Liver (tissue), 9 donors: ENCODE measurements around the gene RAB18. TPM values are rescaled to one million over a fixed set of nuclear protein-coding genes. Genes with fewer than 3 reads are reported as not detected.

Experiments used
- DNase-seq: peaks from one replicate; pipeline ENCODE4 v3.0.0-alpha.2; 2017; ENCODE audit warnings: low spot score
- H3K27ac ChIP-seq, 2 donors: one replicate each; pipeline ENCODE4 v1.7.0; 2013; ENCODE audit warnings: inconsistent platforms in 2 of 2, low read length in 2 of 2, control low read depth in 1 of 2, low read depth in 1 of 2, mild to moderate bottlenecking in 1 of 2
- H3K27me3 ChIP-seq, 4 donors: one replicate each; pipeline versions ENCODE4 v1.6.1 to v1.7.0; 2013; ENCODE audit warnings: low read length in 3 of 4, inconsistent platforms in 1 of 4, mild to moderate bottlenecking in 1 of 4, moderate library complexity in 1 of 4; ENCODE audit not compliant: control insufficient read depth in 4 of 4, insufficient read depth in 4 of 4
- H3K36me3 ChIP-seq, 4 donors: one replicate each; pipeline versions ENCODE4 v1.6.1 to v1.7.0; 2013; ENCODE audit warnings: low read length in 3 of 4, mild to moderate bottlenecking in 3 of 4, low read depth in 1 of 4, moderate library complexity in 1 of 4; ENCODE audit not compliant: control insufficient read depth in 4 of 4, insufficient read depth in 3 of 4
- H3K4me1 ChIP-seq, 4 donors: one replicate each; pipeline versions ENCODE4 v1.6.1 to v1.7.0; 2013; ENCODE audit warnings: low read length in 3 of 4, mild to moderate bottlenecking in 3 of 4, moderate library complexity in 1 of 4; ENCODE audit not compliant: control insufficient read depth in 4 of 4, insufficient read depth in 4 of 4
- H3K4me3 ChIP-seq, 3 donors: one replicate each; pipeline versions ENCODE4 v1.6.1 to v1.7.0; 2013; ENCODE audit warnings: low read length in 3 of 3, control low read depth in 1 of 3, low read depth in 1 of 3, mild to moderate bottlenecking in 1 of 3
- H3K9ac ChIP-seq, 2 donors: one replicate each; pipeline ENCODE4 v1.7.0; 2013; ENCODE audit warnings: low read length in 2 of 2, mild to moderate bottlenecking in 2 of 2, moderate library complexity in 2 of 2, control low read depth in 1 of 2, low read depth in 1 of 2
- H3K9me3 ChIP-seq, 4 donors: one replicate each; pipeline versions ENCODE4 v1.6.1 to v1.7.0; 2013; ENCODE audit warnings: low read length in 3 of 4; ENCODE audit not compliant: control insufficient read depth in 4 of 4
- EGR1 ChIP-seq, 2 donors: IDR thresholded peaks; 2 replicates each; pipeline ENCODE4 v1.6.1; 2016 to 2018; ENCODE audit warnings: antibody characterized with exemption in 2 of 2, low read depth in 2 of 2
- FOXA1 ChIP-seq: IDR thresholded peaks from 2 replicates; pipeline ENCODE4 v1.6.1; 2016; ENCODE audit warnings: antibody characterized with exemption
- FOXA2 ChIP-seq: IDR thresholded peaks from 2 replicates; pipeline ENCODE4 v1.6.1; 2016; ENCODE audit warnings: antibody characterized with exemption
- GABPA ChIP-seq, 2 donors: IDR thresholded peaks in 1 of 2; conservative IDR thresholded peaks in 1 of 2; 2 replicates each; pipeline ENCODE4 v1.6.1; 2016; ENCODE audit warnings: antibody characterized with exemption in 2 of 2, mild to moderate bottlenecking in 1 of 2, moderate library complexity in 1 of 2
- HNF4A ChIP-seq, 2 donors: conservative IDR thresholded peaks; 2 replicates each; pipeline ENCODE4 v1.6.1; 2016; ENCODE audit warnings: antibody characterized with exemption in 2 of 2, mild to moderate bottlenecking in 2 of 2
- HNF4G ChIP-seq: IDR thresholded peaks from 2 replicates; pipeline ENCODE4 v1.6.1; 2016; ENCODE audit warnings: antibody characterized with exemption
- JUND ChIP-seq, 2 donors: IDR thresholded peaks; 2 replicates each; pipeline ENCODE4 v1.6.1; 2016; ENCODE audit warnings: antibody characterized with exemption in 2 of 2
- NR2F2 ChIP-seq: IDR thresholded peaks from 2 replicates; pipeline ENCODE4 v1.6.1; 2016; ENCODE audit warnings: antibody characterized with exemption
- RAD21 ChIP-seq, 2 donors: IDR thresholded peaks; 2 replicates each; pipeline ENCODE4 v1.6.1; 2016; ENCODE audit warnings: antibody characterized with exemption in 2 of 2, mild to moderate bottlenecking in 2 of 2
- REST ChIP-seq: IDR thresholded peaks from 2 replicates; pipeline ENCODE4 v1.6.1; 2016; ENCODE audit warnings: antibody characterized with exemption, mild to moderate bottlenecking
- RXRA ChIP-seq, 2 donors: IDR thresholded peaks; 2 replicates each; pipeline ENCODE4 v1.6.1; 2017 to 2018; ENCODE audit warnings: antibody characterized with exemption in 2 of 2, mild to moderate bottlenecking in 1 of 2
- SP1 ChIP-seq: IDR thresholded peaks from 2 replicates; pipeline ENCODE4 v1.6.1; 2018; ENCODE audit warnings: antibody characterized with exemption, mild to moderate bottlenecking
- TAF1 ChIP-seq: conservative IDR thresholded peaks from 2 replicates; pipeline ENCODE4 v1.6.1; 2016; ENCODE audit warnings: antibody characterized with exemption, mild to moderate bottlenecking
- YY1 ChIP-seq: IDR thresholded peaks from 2 replicates; pipeline ENCODE4 v1.6.1; 2016; ENCODE audit warnings: antibody characterized with exemption, mild to moderate bottlenecking
- WGBS: extraction: QIAGEN DNeasy Blood & Tissue Kit; methylation state at CpG from one replicate; pipeline ENCODE4 v1.1.7; 2013; 5-methylcytosine and 5-hydroxymethylcytosine counted together
- polyA plus RNA-seq, 2 donors: library from polyadenylated mRNA; stranded (reverse) in 1 of 2; unstranded in 1 of 2; fragments of 200-250 nt in 1 of 2; fragments of >200 nt in 1 of 2; fragmentation: Nextera tagmentation in 1 of 2; extraction: Ambion mirVana in 1 of 2; gene quantifications; one replicate each; pipeline versions ENCODE4 v1.2.1 to v1.2.3, GENCODE V29; 2013 to 2015
- total RNA-seq, 2 donors: library from RNA; depleted of rRNA; stranded (reverse); fragments of >200 nt; gene quantifications; one replicate each; pipeline ENCODE4 v1.2.3, GENCODE V29; 2014
- TF ChIP-seq, protein P1 (sequence below): IDR thresholded peaks from 2 replicates; pipeline ENCODE4 v1.6.1; 2016; ENCODE audit warnings: antibody characterized with exemption
- TF ChIP-seq, protein P2 (sequence below): fragments of 150-350 bp; IDR thresholded peaks from 2 replicates; pipeline ENCODE4 v1.5.1; 2017; ENCODE audit warnings: improper control_type of control experiment, low read depth, low read length; ENCODE audit not compliant: missing input control
- TF ChIP-seq, protein P3 (sequence below): IDR thresholded peaks from 2 replicates; pipeline ENCODE4 v1.6.1; 2016; ENCODE audit warnings: antibody characterized with exemption
- TF ChIP-seq, protein P4 (sequence below): IDR thresholded peaks from 2 replicates; pipeline ENCODE4 v1.6.1; 2016; ENCODE audit warnings: antibody characterized with exemption
- donor health status: healthy.
- donor health status: healthy.
- donor health status: healthy.
- donor health status: healthy.
- donor health status: healthy.

Gene RAB18
- total and polyA plus RNA-seq, 4 donors, result 19.8 to 57.8 (median 25.2) TPM

- no peak for DNase-seq
- H3K9ac ChIP-seq, result no peak overlapping the region
- no peaks in the 10 kb centered on the region for H3K27me3 ChIP-seq
- peaks cover 0 to 2% (median 2%) of the 10 kb centered on the region in 4 donors for H3K4me1 ChIP-seq
- WGBS, result 93% methylated on average over 1 of the region's 1 CpG
- H3K4me3 ChIP-seq, result no peak overlapping the region
- H3K27ac ChIP-seq, result no peak overlapping the region
- TF ChIP-seq FOXA1 (no peak), YY1 (no peak), HNF4A (conservative IDR thresholded peaks at IDR 0.05) (no peak), GABPA (IDR thresholded peaks at IDR 0.05 in 1 of 2, conservative IDR thresholded peaks at IDR 0.05 in 1 of 2) (no peak), RAD21 (IDR thresholded peaks at IDR 0.05) (no peak), RXRA (IDR thresholded peaks at IDR 0.05) (no peak), HNF4G (no peak)
- TF ChIP-seq, protein P1, sequence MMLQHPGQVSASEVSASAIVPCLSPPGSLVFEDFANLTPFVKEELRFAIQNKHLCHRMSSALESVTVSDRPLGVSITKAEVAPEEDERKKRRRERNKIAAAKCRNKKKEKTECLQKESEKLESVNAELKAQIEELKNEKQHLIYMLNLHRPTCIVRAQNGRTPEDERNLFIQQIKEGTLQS, result no peak
- no peaks in the 10 kb centered on the region for H3K9me3 ChIP-seq
- H3K36me3 ChIP-seq, result peaks cover 0 to 16% (median 11%) of the 10 kb centered on the region in 4 donors
These were observed 26.4 kb downstream of the RAB18 start for GRCh38 chr10:27530477-27530876.

DNA sequence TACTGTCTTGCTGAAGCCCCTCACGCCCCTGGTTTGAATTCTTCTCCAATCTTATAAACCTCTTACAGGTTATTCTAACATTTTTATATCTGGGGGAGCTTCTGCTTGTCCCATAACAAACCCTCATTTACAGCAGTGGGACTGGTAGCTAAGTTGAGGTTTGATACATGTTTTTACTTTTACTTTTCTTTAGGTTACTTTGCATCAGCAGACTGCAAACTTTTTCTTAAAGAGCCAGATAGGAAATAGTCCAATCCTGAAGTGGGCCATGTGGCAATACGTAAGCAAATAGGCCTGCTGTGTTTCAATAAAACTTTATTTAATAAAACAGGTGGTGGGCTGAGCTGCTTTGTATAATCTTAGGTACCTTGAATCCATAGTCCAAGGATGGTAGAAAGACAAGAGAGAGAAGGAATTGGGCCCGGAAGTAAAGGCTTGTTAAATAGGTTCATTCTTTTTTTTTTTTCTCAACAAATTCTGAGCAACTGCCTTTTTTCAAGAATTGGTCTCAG is 27.3 kb downstream of the RAB18 start:
- no peaks in the 10 kb centered on the region for H3K9me3 ChIP-seq
- peaks cover 0 to 2% (median 0%) of the 10 kb centered on the region in 4 donors for H3K4me1 ChIP-seq
- H3K27me3 ChIP-seq, result no peaks in the 10 kb centered on the region
- no peak overlapping the region for H3K4me3 ChIP-seq
- no peak overlapping the region for H3K27ac ChIP-seq
- no peak overlapping the region for H3K9ac ChIP-seq
- 98% methylated on average over 3 of the region's 3 CpGs for WGBS
- TF ChIP-seq SP1 (no peak), FOXA1 (no peak), RXRA (IDR thresholded peaks at IDR 0.05) (no peak), RAD21 (IDR thresholded peaks at IDR 0.05) (no peak), HNF4G (no peak), YY1 (no peak), FOXA2 (no peak), REST (no peak), GABPA (IDR thresholded peaks at IDR 0.05 in 1 of 2, conservative IDR thresholded peaks at IDR 0.05 in 1 of 2) (no peak), HNF4A (conservative IDR thresholded peaks at IDR 0.05) (no peak), TAF1 (no peak), EGR1 (IDR thresholded peaks at IDR 0.05; ENCODE audit: low read depth in 2 of 2) (no peak), JUND (IDR thresholded peaks at IDR 0.05) (no peak), NR2F2 (no peak)
- TF ChIP-seq, protein P2, sequence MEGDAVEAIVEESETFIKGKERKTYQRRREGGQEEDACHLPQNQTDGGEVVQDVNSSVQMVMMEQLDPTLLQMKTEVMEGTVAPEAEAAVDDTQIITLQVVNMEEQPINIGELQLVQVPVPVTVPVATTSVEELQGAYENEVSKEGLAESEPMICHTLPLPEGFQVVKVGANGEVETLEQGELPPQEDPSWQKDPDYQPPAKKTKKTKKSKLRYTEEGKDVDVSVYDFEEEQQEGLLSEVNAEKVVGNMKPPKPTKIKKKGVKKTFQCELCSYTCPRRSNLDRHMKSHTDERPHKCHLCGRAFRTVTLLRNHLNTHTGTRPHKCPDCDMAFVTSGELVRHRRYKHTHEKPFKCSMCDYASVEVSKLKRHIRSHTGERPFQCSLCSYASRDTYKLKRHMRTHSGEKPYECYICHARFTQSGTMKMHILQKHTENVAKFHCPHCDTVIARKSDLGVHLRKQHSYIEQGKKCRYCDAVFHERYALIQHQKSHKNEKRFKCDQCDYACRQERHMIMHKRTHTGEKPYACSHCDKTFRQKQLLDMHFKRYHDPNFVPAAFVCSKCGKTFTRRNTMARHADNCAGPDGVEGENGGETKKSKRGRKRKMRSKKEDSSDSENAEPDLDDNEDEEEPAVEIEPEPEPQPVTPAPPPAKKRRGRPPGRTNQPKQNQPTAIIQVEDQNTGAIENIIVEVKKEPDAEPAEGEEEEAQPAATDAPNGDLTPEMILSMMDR, result no peak
- TF ChIP-seq, protein P3, sequence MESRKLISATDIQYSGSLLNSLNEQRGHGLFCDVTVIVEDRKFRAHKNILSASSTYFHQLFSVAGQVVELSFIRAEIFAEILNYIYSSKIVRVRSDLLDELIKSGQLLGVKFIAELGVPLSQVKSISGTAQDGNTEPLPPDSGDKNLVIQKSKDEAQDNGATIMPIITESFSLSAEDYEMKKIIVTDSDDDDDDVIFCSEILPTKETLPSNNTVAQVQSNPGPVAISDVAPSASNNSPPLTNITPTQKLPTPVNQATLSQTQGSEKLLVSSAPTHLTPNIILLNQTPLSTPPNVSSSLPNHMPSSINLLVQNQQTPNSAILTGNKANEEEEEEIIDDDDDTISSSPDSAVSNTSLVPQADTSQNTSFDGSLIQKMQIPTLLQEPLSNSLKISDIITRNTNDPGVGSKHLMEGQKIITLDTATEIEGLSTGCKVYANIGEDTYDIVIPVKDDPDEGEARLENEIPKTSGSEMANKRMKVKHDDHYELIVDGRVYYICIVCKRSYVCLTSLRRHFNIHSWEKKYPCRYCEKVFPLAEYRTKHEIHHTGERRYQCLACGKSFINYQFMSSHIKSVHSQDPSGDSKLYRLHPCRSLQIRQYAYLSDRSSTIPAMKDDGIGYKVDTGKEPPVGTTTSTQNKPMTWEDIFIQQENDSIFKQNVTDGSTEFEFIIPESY, result no peak
- TF ChIP-seq, protein P4, sequence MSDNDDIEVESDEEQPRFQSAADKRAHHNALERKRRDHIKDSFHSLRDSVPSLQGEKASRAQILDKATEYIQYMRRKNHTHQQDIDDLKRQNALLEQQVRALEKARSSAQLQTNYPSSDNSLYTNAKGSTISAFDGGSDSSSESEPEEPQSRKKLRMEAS, result no peak
- TF ChIP-seq, protein P1, result no peak
- no peak for DNase-seq
- H3K36me3 ChIP-seq, result peaks cover 0 to 16% (median 11%) of the 10 kb centered on the region in 4 donors
